Measurements from ENCODE around the gene GPR132. TPM values are rescaled to one million over a fixed set of nuclear protein-coding genes. Genes with fewer than 3 reads are reported as not detected.

GPR132 gene
- total and polyA plus RNA-seq, 2 of the 8 experiments (the other 6 are each of a cell fraction or from before 2014, with no cell fraction given), result 0.11 TPM; not detected in 1

- 81% methylated on average over 7 of the region's 7 CpGs; no CpG with 5 or more reads in 1 of the 2 experiments for WGBS, 2 experiments (ENCODE audit: extremely low coverage in 1 of 2, insufficient coverage in 1 of 2, insufficient read length in 1 of 2, insufficient replicate concordance in 2 of 2, low coverage in 1 of 2, low lambda C conversion rate in 2 of 2, missing lambda C conversion rate in 1 of 2)
- H2BK12ac ChIP-seq (ENCODE audit: low read depth, low read length), result no peak overlapping the region
- ChIA-PET POLR2A (ENCODE audit: partially characterized antibody) (interaction anchor here (1.7 kb wide), 1 partner anchor 53 kb away, joined by 3 read pairs; no protein-coding TSS in a partner anchor), CTCF (ENCODE audit: partially characterized antibody) (interaction anchor here (0.7 to 8.5 kb wide), 12 partner anchors 8 to 148 kb away, joined by 3 to 161 read pairs (median 8); no protein-coding TSS in a partner anchor)
- no peaks in the 10 kb centered on the region for H3K36me3 ChIP-seq (ENCODE audit: control insufficient read depth in 2 of 4, insufficient read depth in 4 of 4, low read length in 3 of 4)
- no peak overlapping the region for H3K14ac ChIP-seq (ENCODE audit: insufficient read length)
- FAIRE-seq (no peak), DNase-seq (ENCODE audit: low read depth in 1 of 2, low spot score in 2 of 2) (no peak)
- no peaks in the 10 kb centered on the region for H3K9me3 ChIP-seq (ENCODE audit: insufficient read depth in 2 of 2, low read depth in 1 of 2, low read length in 1 of 2)
- H4K20me1 ChIP-seq (replicated peaks in 1 of 2; ENCODE audit: control insufficient read depth in 1 of 2, insufficient read depth in 2 of 2, low read length in 2 of 2), result no peaks in the 10 kb centered on the region
- H4K91ac ChIP-seq (replicated peaks; ENCODE audit: insufficient read length, low read length), result no peak overlapping the region
- no peak overlapping the region for H2BK5ac ChIP-seq (ENCODE audit: low read depth, low read length)
- H2AFZ ChIP-seq (ENCODE audit: low read length), result no peak overlapping the region
- H3K9ac ChIP-seq (replicated peaks in 1 of 4; ENCODE audit: extremely low read depth in 1 of 4, low read depth in 3 of 4, low read length in 3 of 4), result no peak overlapping the region
- H3K4ac ChIP-seq (replicated peaks; ENCODE audit: insufficient read length, low read depth, low read length), result no peak overlapping the region
- no peak overlapping the region for H3K56ac ChIP-seq (replicated peaks; ENCODE audit: insufficient read length, low read depth, low read length)
- H2BK15ac ChIP-seq (ENCODE audit: low read length), result no peak overlapping the region
- H4K5ac ChIP-seq (ENCODE audit: insufficient read length, low read depth, low read length), result no peak overlapping the region
- peaks cover 0 to 2% (median under 1%) of the 10 kb centered on the region in 4 experiments; a peak in 2 of 7 replicates for H3K4me1 ChIP-seq (replicated peaks in 1 of 4; ENCODE audit: control insufficient read depth in 3 of 4, insufficient read depth in 4 of 4, low read length in 3 of 4)
- H3K27ac ChIP-seq (ENCODE audit: low read depth, low read length), result no peak overlapping the region
- no peak overlapping the region for H3K4me2 ChIP-seq (ENCODE audit: insufficient read depth in 1 of 2, low read depth in 2 of 2, low read length in 2 of 2)
- no peak overlapping the region for H2AK5ac ChIP-seq (ENCODE audit: low read depth, low read length)
- no peak overlapping the region for H2BK120ac ChIP-seq (replicated peaks; ENCODE audit: low read depth, low read length)
- H4K8ac ChIP-seq (ENCODE audit: extremely low read depth, insufficient read depth, low read length), result no peak overlapping the region
- H2BK20ac ChIP-seq (ENCODE audit: low read length), result no peak overlapping the region
- H3K18ac ChIP-seq (ENCODE audit: extremely low read depth, low read length), result no peak overlapping the region
- no peaks in the 10 kb centered on the region for H3K79me2 ChIP-seq (ENCODE audit: control insufficient read depth in 1 of 2, insufficient read depth in 2 of 2, low read length in 2 of 2)
- H3K79me1 ChIP-seq (ENCODE audit: low read depth, low read length), result no peaks in the 10 kb centered on the region
- no peak overlapping the region for H3K4me3 ChIP-seq (ENCODE audit: extremely low read depth in 1 of 4, insufficient read depth in 2 of 4, low read depth in 3 of 4, low read length in 4 of 4)
- H3K23ac ChIP-seq (ENCODE audit: insufficient read length), result no peak overlapping the region
- H3K23me2 ChIP-seq (ENCODE audit: low read depth, low read length), result no peaks in the 10 kb centered on the region
- peaks cover 0 to 8% (median 7%) of the 10 kb centered on the region in 4 experiments; a peak in 4 of 7 replicates for H3K27me3 ChIP-seq (replicated peaks in 1 of 4; ENCODE audit: control insufficient read depth in 3 of 4, extremely low read depth in 1 of 4, insufficient read depth in 3 of 4, low read length in 3 of 4)
- TF ChIP-seq NRF1 (IDR thresholded peaks at IDR 0.05; ENCODE audit: low read depth, low read length) (no peak), TEAD4 (IDR thresholded peaks at IDR 0.05; ENCODE audit: low read depth, low read length) (no peak), JUN (IDR thresholded peaks at IDR 0.05; ENCODE audit: low read depth, low read length) (no peak), JUND (IDR thresholded peaks at IDR 0.05; ENCODE audit: low read length) (no peak), CTBP2 (IDR thresholded peaks at IDR 0.05; ENCODE audit: borderline replicate concordance, insufficient read depth, insufficient read length, low read length) (no peak), EP300 (IDR thresholded peaks at IDR 0.05; ENCODE audit: borderline replicate concordance in 1 of 2, low read depth in 2 of 2, low read length in 2 of 2) (no peak), YY1 (IDR thresholded peaks at IDR 0.05; ENCODE audit: low read depth, low read length) (no peak), GABPA (IDR thresholded peaks at IDR 0.05; ENCODE audit: borderline replicate concordance, insufficient read depth, low read length) (no peak), E2F6 (IDR thresholded peaks at IDR 0.05) (no peak)
- TF ChIP-seq, protein P1, sequence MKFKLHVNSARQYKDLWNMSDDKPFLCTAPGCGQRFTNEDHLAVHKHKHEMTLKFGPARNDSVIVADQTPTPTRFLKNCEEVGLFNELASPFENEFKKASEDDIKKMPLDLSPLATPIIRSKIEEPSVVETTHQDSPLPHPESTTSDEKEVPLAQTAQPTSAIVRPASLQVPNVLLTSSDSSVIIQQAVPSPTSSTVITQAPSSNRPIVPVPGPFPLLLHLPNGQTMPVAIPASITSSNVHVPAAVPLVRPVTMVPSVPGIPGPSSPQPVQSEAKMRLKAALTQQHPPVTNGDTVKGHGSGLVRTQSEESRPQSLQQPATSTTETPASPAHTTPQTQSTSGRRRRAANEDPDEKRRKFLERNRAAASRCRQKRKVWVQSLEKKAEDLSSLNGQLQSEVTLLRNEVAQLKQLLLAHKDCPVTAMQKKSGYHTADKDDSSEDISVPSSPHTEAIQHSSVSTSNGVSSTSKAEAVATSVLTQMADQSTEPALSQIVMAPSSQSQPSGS (IDR thresholded peaks at IDR 0.05; ENCODE audit: low read length), result no peak
- TF ChIP-seq, protein P2, sequence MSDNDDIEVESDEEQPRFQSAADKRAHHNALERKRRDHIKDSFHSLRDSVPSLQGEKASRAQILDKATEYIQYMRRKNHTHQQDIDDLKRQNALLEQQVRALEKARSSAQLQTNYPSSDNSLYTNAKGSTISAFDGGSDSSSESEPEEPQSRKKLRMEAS (IDR thresholded peaks at IDR 0.05), result no peak
Observed at GRCh38 chr14:105043641-105044040, 21.6 kb downstream of the GPR132 start.

All from H1 (cell line).